Neuronal stem cell (in vitro differentiated cells): ENCODE measurements around the gene AATK.

Experiments used
- DNase-seq: peaks from one replicate; pipeline ENCODE4 v3.0.0-alpha.2; 2013; ENCODE audit warnings: low spot score
- H2AFZ ChIP-seq: one replicate; pipeline ENCODE4 v1.6.1; 2013; ENCODE audit warnings: mild to moderate bottlenecking, low read length, inconsistent platforms
- H2AK5ac ChIP-seq: 2 replicates; pipeline ENCODE4 v1.6.1; 2013; ENCODE audit warnings: low read depth, mild to moderate bottlenecking, inconsistent platforms, low read length, moderate library complexity, mixed read lengths
- H2BK120ac ChIP-seq: 2 replicates; pipeline ENCODE4 v1.6.1; 2013; ENCODE audit warnings: low read depth, mild to moderate bottlenecking, inconsistent platforms, low read length, moderate library complexity, mixed read lengths
- H2BK12ac ChIP-seq: one replicate; pipeline ENCODE4 v1.6.1; 2013; ENCODE audit warnings: low read length, inconsistent platforms
- H2BK15ac ChIP-seq: 2 replicates; pipeline ENCODE4 v1.6.1; 2013; ENCODE audit warnings: mild to moderate bottlenecking, low read length, inconsistent platforms, mixed read lengths
- H2BK5ac ChIP-seq: one replicate; pipeline ENCODE4 v1.6.1; 2013; ENCODE audit warnings: inconsistent platforms, mild to moderate bottlenecking, low read length, moderate library complexity
- H3K14ac ChIP-seq: one replicate; pipeline ENCODE4 v1.6.1; 2013; ENCODE audit warnings: low read length, inconsistent platforms
- H3K18ac ChIP-seq: 2 replicates; pipeline ENCODE4 v1.6.1; 2013; ENCODE audit warnings: low read length, inconsistent platforms
- H3K23ac ChIP-seq: 2 replicates; pipeline ENCODE4 v1.6.1; 2013; ENCODE audit warnings: low read depth, mild to moderate bottlenecking, mixed read lengths, low read length, inconsistent platforms; ENCODE audit not compliant: poor library complexity
- H3K27ac ChIP-seq: replicated peaks from 3 replicates; pipeline ENCODE4 v1.5.1; 2013; ENCODE audit warnings: low read length, inconsistent platforms
- H3K27me3 ChIP-seq, 3 experiments: 2 replicates each; pipeline ENCODE4 v1.6.1; 2013; ENCODE audit warnings: low read length in 3 of 3, mild to moderate bottlenecking in 2 of 3, inconsistent platforms in 1 of 3, low read depth in 1 of 3, mixed read lengths in 1 of 3, moderate library complexity in 1 of 3; ENCODE audit not compliant: control insufficient read depth in 3 of 3, insufficient read depth in 3 of 3
- H3K36me3 ChIP-seq, 2 donors: replicated peaks in 1 of 2; 2 replicates each; pipeline ENCODE4 v1.6.1; 2013; ENCODE audit warnings: low read length in 2 of 2; ENCODE audit not compliant: control insufficient read depth in 2 of 2, insufficient read depth in 2 of 2
- H3K4ac ChIP-seq: 2 replicates; pipeline ENCODE4 v1.6.1; 2013; ENCODE audit warnings: inconsistent platforms, mild to moderate bottlenecking, low read length, moderate library complexity
- H3K4me1 ChIP-seq, 2 donors: 1 replicate in 1 of 2; 2 replicates in 1 of 2; pipeline ENCODE4 v1.6.1; 2013; ENCODE audit warnings: low read length in 2 of 2, low read depth in 1 of 2; ENCODE audit not compliant: control insufficient read depth in 2 of 2, insufficient read depth in 1 of 2
- H3K4me2 ChIP-seq: one replicate; pipeline ENCODE4 v1.6.1; 2013; ENCODE audit warnings: mild to moderate bottlenecking, low read length, inconsistent platforms; ENCODE audit not compliant: insufficient read depth, poor library complexity, severe bottlenecking
- H3K4me3 ChIP-seq, 2 donors: 2 replicates each; pipeline ENCODE4 v1.5.1; 2013; ENCODE audit warnings: low read length in 2 of 2, mild to moderate bottlenecking in 2 of 2, inconsistent platforms in 1 of 2, moderate library complexity in 1 of 2
- H3K79me1 ChIP-seq: one replicate; pipeline ENCODE4 v1.6.1; 2013; ENCODE audit warnings: low read depth, mild to moderate bottlenecking, inconsistent platforms, low read length, moderate library complexity
- H3K9ac ChIP-seq: one replicate; pipeline ENCODE4 v1.6.1; 2013; ENCODE audit warnings: mild to moderate bottlenecking, low read depth, low read length, inconsistent platforms; ENCODE audit not compliant: poor library complexity
- H3K9me3 ChIP-seq, 2 donors: replicated peaks in 1 of 2; 2 replicates each; pipeline versions ENCODE3 to v1.6.1; 2013; ENCODE audit warnings: low read length in 2 of 2, mild to moderate bottlenecking in 2 of 2, inconsistent platforms in 1 of 2, low read depth in 1 of 2, mixed read lengths in 1 of 2, moderate library complexity in 1 of 2; ENCODE audit not compliant: control insufficient read depth in 2 of 2, insufficient read depth in 1 of 2
- H4K8ac ChIP-seq: one replicate; pipeline ENCODE4 v1.6.1; 2013; ENCODE audit warnings: low read depth, mild to moderate bottlenecking, inconsistent platforms, low read length, moderate library complexity
- H4K91ac ChIP-seq: one replicate; pipeline ENCODE4 v1.6.1; 2013; ENCODE audit warnings: low read length, low read depth, mild to moderate bottlenecking, inconsistent platforms; ENCODE audit not compliant: poor library complexity
- WGBS, 2 donors: extraction: QIAGEN DNeasy Blood & Tissue Kit; methylation state at CpG; one replicate each; pipeline ENCODE4 v1.1.7; 2013; ENCODE audit warnings: missing lambda C conversion rate in 2 of 2, mixed read lengths in 1 of 2; ENCODE audit not compliant: insufficient read length in 2 of 2, insufficient replicate concordance in 1 of 2; ENCODE audit errors: extremely low coverage in 2 of 2; 5-methylcytosine and 5-hydroxymethylcytosine counted together

The AATK gene

GRCh38 chr17:81143200-81143527 is 22.9 kb downstream of the AATK start:
- DNase-seq: no peak
- H3K9ac ChIP-seq: peak overlapping the region; percentile 71
- H2BK5ac ChIP-seq: peak overlapping the region; percentile 87
- peak overlapping the region; percentile 76 for H2AK5ac ChIP-seq
- peak overlapping the region; percentile 89 for H4K8ac ChIP-seq
- no peak overlapping the region for H4K91ac ChIP-seq
- no peak overlapping the region for H3K27ac ChIP-seq
- H3K18ac ChIP-seq: peak overlapping the region; percentile 84
- peaks cover 4 to 7% of the 10 kb centered on the region in 2 donors for H3K4me1 ChIP-seq
- peak overlapping the region; percentile 80 for H2AFZ ChIP-seq
- H3K4me2 ChIP-seq: no peak overlapping the region
- peak overlapping the region; percentile 94 for H2BK120ac ChIP-seq
- H3K27me3 ChIP-seq: no peaks in the 10 kb centered on the region
- peaks cover 3% of the 10 kb centered on the region for H3K79me1 ChIP-seq
- H3K4ac ChIP-seq: no peak overlapping the region
- WGBS, 2 donors: no CpG with 5 or more reads among the region's 11 CpGs
- H2BK15ac ChIP-seq: peak overlapping the region; percentile 62
- H3K4me3 ChIP-seq: no peak overlapping the region
- no peaks in the 10 kb centered on the region for H3K36me3 ChIP-seq
- no peak overlapping the region for H2BK12ac ChIP-seq
- H3K9me3 ChIP-seq: peaks cover 0 to 7% of the 10 kb centered on the region in 2 donors
- no peak overlapping the region for H3K14ac ChIP-seq
- H3K23ac ChIP-seq: peak overlapping the region; percentile 75

- H2AK5ac ChIP-seq: peak overlapping the region; percentile 76
- peak overlapping the region; percentile 89 for H4K8ac ChIP-seq
- no peak overlapping the region for H4K91ac ChIP-seq
- H3K27ac ChIP-seq: no peak overlapping the region
- peaks cover 0 to 12% of the 10 kb centered on the region in 2 donors for H3K9me3 ChIP-seq
- H3K23ac ChIP-seq: peak overlapping the region; percentile 75
- H3K79me1 ChIP-seq: peaks cover 8% of the 10 kb centered on the region
- peak overlapping the region; percentile 80 for H2AFZ ChIP-seq
- H3K27me3 ChIP-seq: no peaks in the 10 kb centered on the region
- no peak overlapping the region for H2BK12ac ChIP-seq
- H3K36me3 ChIP-seq: peaks cover 0 to 2% of the 10 kb centered on the region in 2 donors
- H3K4me1 ChIP-seq: peaks cover 4 to 9% of the 10 kb centered on the region in 2 donors
- peak overlapping the region; percentile 84 for H3K18ac ChIP-seq
- peak overlapping the region; percentile 63 for H3K14ac ChIP-seq
- no CpG with 5 or more reads among the region's 25 CpGs for WGBS, 2 donors
- peak overlapping the region; percentile 87 for H2BK5ac ChIP-seq
- no peak overlapping the region for H3K4ac ChIP-seq
- H3K9ac ChIP-seq: peak overlapping the region; percentile 71
- DNase-seq: peak; percentile 61
- peak overlapping the region; percentile 94 for H2BK120ac ChIP-seq
- H2BK15ac ChIP-seq: peak overlapping the region; percentile 62
- no peak overlapping the region for H3K4me3 ChIP-seq
- no peak overlapping the region for H3K4me2 ChIP-seq
These were observed 23.5 kb downstream of the AATK start for GRCh38 chr17:81142301-81143199.

GRCh38 chr17:81140695-81141094 is 25.3 kb downstream of the AATK start:
- Histone ChIP-seq H3K27me3 (no peaks in the 10 kb centered on the region), H2BK5ac (peak overlapping the region; percentile 53), H3K9me3 (peaks cover 0 to 13% of the 10 kb centered on the region in 2 donors), H4K91ac (no peak overlapping the region), H3K4me3 (no peak overlapping the region), H2BK12ac (peak overlapping the region; percentile 98), H3K36me3 (peaks cover 0 to 3% of the 10 kb centered on the region in 2 donors), H3K4me2 (no peak overlapping the region), H3K14ac (peak overlapping the region; percentile 94), H2BK15ac (no peak overlapping the region), H3K23ac (peak overlapping the region; percentile 31), H2AK5ac (no peak overlapping the region), H3K27ac (no peak overlapping the region), H2BK120ac (no peak overlapping the region), H3K18ac (peak overlapping the region; percentile 83), H3K4me1 (peaks cover 4 to 9% of the 10 kb centered on the region in 2 donors), H2AFZ (no peak overlapping the region), H3K79me1 (peaks cover 8% of the 10 kb centered on the region), H3K9ac (no peak overlapping the region), H4K8ac (peak overlapping the region; percentile 43), H3K4ac (no peak overlapping the region)
- no CpG with 5 or more reads among the region's 37 CpGs for WGBS, 2 donors
- DNase-seq: no peak

- Histone ChIP-seq H3K4ac (no peak overlapping the region), H4K8ac (no peak overlapping the region), H2AK5ac (peak overlapping the region; percentile 71), H3K79me1 (peaks cover 11% of the 10 kb centered on the region), H3K27ac (no peak overlapping the region), H3K27me3 (no peaks in the 10 kb centered on the region), H2AFZ (no peak overlapping the region), H3K36me3 (peaks cover 0 to 3% of the 10 kb centered on the region in 2 donors), H3K23ac (no peak overlapping the region), H2BK12ac (no peak overlapping the region), H3K4me3 (no peak overlapping the region), H3K18ac (no peak overlapping the region), H3K9ac (no peak overlapping the region), H4K91ac (no peak overlapping the region), H3K9me3 (peaks cover 0 to 14% of the 10 kb centered on the region in 2 donors), H3K4me1 (peaks cover 4 to 9% of the 10 kb centered on the region in 2 donors), H3K14ac (no peak overlapping the region), H2BK15ac (peak overlapping the region; percentile 14), H3K4me2 (no peak overlapping the region), H2BK120ac (peak overlapping the region; percentile 66), H2BK5ac (no peak overlapping the region)
- no CpG with 5 or more reads among the region's 8 CpGs for WGBS, 2 donors
- DNase-seq: no peak
These were observed 26.0 kb downstream of the AATK start for GRCh38 chr17:81140018-81140417.
